Lower leg skin (tissue), 4 donors: ENCODE results near the gene TAGLN3. TPM values are rescaled to one million over a fixed set of nuclear protein-coding genes. Genes with fewer than 3 reads are reported as not detected.

Source experiments
- DNase-seq, 2 donors: peaks; one replicate each; pipeline ENCODE4 v3.0.0-alpha.2; 2019; ENCODE audit warnings: low spot score in 2 of 2
- H3K4me3 ChIP-seq: fragments of 200-600 bp; sonication (generic); 2 replicates; pipeline ENCODE4 v1.5.1; 2017; ENCODE audit warnings: mild to moderate bottlenecking, low read depth; ENCODE audit not compliant: poor library complexity, severe bottlenecking
- POLR2A ChIP-seq, 2 donors: fragments of 450-650 bp; IDR thresholded peaks; one replicate each; pipeline ENCODE4 v1.6.1; 2016 to 2017; ENCODE audit warnings: antibody characterized with exemption in 2 of 2, mild to moderate bottlenecking in 1 of 2, moderate library complexity in 1 of 2
- WGBS, 2 donors: methylation state at CpG; one replicate each; pipeline ENCODE4 v1.1.5; 2018; 5-methylcytosine and 5-hydroxymethylcytosine counted together
- intact Hi-C: fragments of 100-400 bp; cut with DNase I; formaldehyde crosslinking; loops from one replicate; pipeline ENCODE4 v1.15.0; 2023; ENCODE audit warnings: low total_unique reads
- total RNA-seq, 4 donors: library from RNA; depleted of rRNA; stranded (reverse); fragments of >200 nt; gene quantifications; one replicate each; pipeline ENCODE4 v1.1.0, GENCODE V29; 2016
- TF ChIP-seq, protein P1 (sequence below), 3 donors: fragments of 450-650 bp; IDR thresholded peaks; one replicate each; pipeline ENCODE4 v1.5.1; 2016; ENCODE audit warnings: antibody characterized with exemption in 3 of 3, mild to moderate bottlenecking in 3 of 3, moderate library complexity in 2 of 3

The TAGLN3 gene
- total RNA-seq, 4 donors from 2014 or later: 0.37 to 0.68 TPM; not detected in 2

GRCh38 chr3:112019716-112020115 is 21.0 kb downstream of the TAGLN3 start:
- H3K4me3 ChIP-seq: no peak overlapping the region
- DNase-seq: no peak
- WGBS, 2 donors: 58 to 59% methylated on average over 1 of the region's 1 CpG
- intact Hi-C loops: no loop called here
- no peak for TF ChIP-seq POLR2A (IDR thresholded peaks at IDR 0.05)
- TF ChIP-seq, protein P1, sequence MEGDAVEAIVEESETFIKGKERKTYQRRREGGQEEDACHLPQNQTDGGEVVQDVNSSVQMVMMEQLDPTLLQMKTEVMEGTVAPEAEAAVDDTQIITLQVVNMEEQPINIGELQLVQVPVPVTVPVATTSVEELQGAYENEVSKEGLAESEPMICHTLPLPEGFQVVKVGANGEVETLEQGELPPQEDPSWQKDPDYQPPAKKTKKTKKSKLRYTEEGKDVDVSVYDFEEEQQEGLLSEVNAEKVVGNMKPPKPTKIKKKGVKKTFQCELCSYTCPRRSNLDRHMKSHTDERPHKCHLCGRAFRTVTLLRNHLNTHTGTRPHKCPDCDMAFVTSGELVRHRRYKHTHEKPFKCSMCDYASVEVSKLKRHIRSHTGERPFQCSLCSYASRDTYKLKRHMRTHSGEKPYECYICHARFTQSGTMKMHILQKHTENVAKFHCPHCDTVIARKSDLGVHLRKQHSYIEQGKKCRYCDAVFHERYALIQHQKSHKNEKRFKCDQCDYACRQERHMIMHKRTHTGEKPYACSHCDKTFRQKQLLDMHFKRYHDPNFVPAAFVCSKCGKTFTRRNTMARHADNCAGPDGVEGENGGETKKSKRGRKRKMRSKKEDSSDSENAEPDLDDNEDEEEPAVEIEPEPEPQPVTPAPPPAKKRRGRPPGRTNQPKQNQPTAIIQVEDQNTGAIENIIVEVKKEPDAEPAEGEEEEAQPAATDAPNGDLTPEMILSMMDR (IDR thresholded peaks at IDR 0.05): no peak

GRCh38 chr3:112020674-112021085 is 22.0 kb downstream of the TAGLN3 start:
- intact Hi-C loops: no loop called here
- no peak overlapping the region for H3K4me3 ChIP-seq
- TF ChIP-seq, protein P1 (IDR thresholded peaks at IDR 0.05): no peak
- TF ChIP-seq POLR2A (IDR thresholded peaks at IDR 0.05): no peak
- 89 to 92% methylated on average over 1 of the region's 1 CpG for WGBS, 2 donors
- no peak for DNase-seq

DNA sequence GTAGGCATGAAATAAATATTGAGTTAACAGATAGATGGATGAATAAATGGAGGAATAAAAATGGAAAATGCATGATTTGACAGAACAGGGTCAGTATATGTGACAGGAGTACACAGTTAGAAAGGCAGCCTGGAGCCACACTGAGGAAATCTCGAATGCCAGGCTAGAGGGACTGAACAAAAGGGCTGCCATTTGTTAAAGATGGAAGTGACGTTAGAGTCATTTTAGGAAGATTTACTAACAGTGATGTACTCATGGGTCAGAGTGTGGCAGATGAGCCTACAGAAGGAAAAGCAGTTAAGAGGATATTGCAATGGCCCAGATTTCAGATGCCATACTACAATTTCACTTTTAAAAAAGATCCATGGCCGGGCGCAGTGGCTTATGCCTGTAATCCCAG is 28.4 kb downstream of the TAGLN3 start:
- no peak overlapping the region for H3K4me3 ChIP-seq
- TF ChIP-seq, protein P1 (IDR thresholded peaks at IDR 0.05): no peak
- no peak for TF ChIP-seq POLR2A (IDR thresholded peaks at IDR 0.05)
- DNase-seq: no peak
- intact Hi-C loops: no loop called here
- WGBS, 2 donors: 87 to 93% methylated on average over 4 of the region's 4 CpGs

- WGBS, 2 donors: 70 to 80% methylated on average over 4 of the region's 4 CpGs
- no peak for DNase-seq
- intact Hi-C loops: no loop called here
- no peak overlapping the region for H3K4me3 ChIP-seq
- TF ChIP-seq POLR2A (IDR thresholded peaks at IDR 0.05): no peak
- TF ChIP-seq, protein P1 (IDR thresholded peaks at IDR 0.05): no peak
These were observed 29.1 kb downstream of the TAGLN3 start for GRCh38 chr3:112027826-112028225.

DNA sequence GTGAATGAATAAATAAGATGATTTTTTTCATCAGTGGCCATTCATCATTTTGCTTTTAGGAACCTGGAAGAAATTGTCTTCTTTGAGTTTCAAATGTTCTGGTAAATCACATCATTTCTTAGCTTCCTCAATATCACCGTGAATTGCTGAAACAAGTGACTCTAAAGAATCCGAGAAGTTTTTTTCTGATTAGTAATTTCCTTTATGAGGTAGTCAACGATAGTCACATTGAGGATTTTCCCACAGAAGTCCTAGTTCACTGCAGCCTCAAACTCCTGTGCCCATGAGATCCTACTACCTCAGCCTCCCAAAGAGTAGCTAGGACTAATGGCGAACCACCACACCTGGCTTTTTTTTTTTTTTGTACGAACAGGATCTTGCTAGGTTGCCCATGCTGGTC is 32.2 kb downstream of the TAGLN3 start:
- WGBS, 2 donors: 86 to 93% methylated on average over 5 of the region's 5 CpGs
- intact Hi-C loops: no loop called here

More for the DNA sequence above, 32.2 kb downstream of the TAGLN3 start:
- TF ChIP-seq, protein P1 (IDR thresholded peaks at IDR 0.05): no peak
- no peak for TF ChIP-seq POLR2A (IDR thresholded peaks at IDR 0.05)
- no peak for DNase-seq
- no peak overlapping the region for H3K4me3 ChIP-seq
